GM12864 (cell line): Measurements from ENCODE around the gene SFMBT2.
"Not testable (repeated sequence)": the region's sequence is repeated elsewhere in the genome, so short reads cannot be mapped to it uniquely, and the experiment has no call there.

Experiments
- DNase-seq: peaks from one replicate; pipeline ENCODE4 v3.0.0-alpha.2; 2011; ENCODE audit warnings: low read depth
- H3K4me3 ChIP-seq: 2 replicates; pipeline ENCODE4 v1.5.1; 2011; ENCODE audit warnings: mild to moderate bottlenecking, low read depth, low read length, control low read depth
- TF ChIP-seq, protein P1 (sequence below): IDR thresholded peaks from 2 replicates; pipeline ENCODE4 v1.5.1; 2011; ENCODE audit warnings: low read depth, mild to moderate bottlenecking, moderate library complexity, low read length, control low read depth, inconsistent platforms; ENCODE audit errors: missing control alignments

Gene SFMBT2

DNA sequence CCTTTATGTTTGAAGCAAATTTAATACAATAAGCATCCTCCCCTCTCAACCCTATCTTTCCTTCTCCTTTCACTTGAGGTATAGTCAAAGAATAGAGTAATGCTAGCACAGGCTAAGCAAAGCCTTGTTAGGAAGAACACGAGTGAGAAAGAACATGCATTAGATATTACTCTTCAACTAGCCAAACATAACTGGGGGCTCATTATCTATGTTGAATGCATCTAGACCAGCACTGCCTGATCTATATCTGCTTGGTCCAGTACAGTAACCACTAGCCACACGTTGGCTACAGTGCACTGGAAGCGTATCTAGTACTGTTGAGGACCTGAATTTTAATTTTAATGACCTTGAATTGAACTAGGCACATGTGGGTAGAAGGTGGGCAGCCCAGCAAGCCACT, 21.0 kb downstream of the SFMBT2 start:
- no peak for DNase-seq
- TF ChIP-seq, protein P1, sequence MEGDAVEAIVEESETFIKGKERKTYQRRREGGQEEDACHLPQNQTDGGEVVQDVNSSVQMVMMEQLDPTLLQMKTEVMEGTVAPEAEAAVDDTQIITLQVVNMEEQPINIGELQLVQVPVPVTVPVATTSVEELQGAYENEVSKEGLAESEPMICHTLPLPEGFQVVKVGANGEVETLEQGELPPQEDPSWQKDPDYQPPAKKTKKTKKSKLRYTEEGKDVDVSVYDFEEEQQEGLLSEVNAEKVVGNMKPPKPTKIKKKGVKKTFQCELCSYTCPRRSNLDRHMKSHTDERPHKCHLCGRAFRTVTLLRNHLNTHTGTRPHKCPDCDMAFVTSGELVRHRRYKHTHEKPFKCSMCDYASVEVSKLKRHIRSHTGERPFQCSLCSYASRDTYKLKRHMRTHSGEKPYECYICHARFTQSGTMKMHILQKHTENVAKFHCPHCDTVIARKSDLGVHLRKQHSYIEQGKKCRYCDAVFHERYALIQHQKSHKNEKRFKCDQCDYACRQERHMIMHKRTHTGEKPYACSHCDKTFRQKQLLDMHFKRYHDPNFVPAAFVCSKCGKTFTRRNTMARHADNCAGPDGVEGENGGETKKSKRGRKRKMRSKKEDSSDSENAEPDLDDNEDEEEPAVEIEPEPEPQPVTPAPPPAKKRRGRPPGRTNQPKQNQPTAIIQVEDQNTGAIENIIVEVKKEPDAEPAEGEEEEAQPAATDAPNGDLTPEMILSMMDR, result no peak
- no peak overlapping the region for H3K4me3 ChIP-seq

DNA sequence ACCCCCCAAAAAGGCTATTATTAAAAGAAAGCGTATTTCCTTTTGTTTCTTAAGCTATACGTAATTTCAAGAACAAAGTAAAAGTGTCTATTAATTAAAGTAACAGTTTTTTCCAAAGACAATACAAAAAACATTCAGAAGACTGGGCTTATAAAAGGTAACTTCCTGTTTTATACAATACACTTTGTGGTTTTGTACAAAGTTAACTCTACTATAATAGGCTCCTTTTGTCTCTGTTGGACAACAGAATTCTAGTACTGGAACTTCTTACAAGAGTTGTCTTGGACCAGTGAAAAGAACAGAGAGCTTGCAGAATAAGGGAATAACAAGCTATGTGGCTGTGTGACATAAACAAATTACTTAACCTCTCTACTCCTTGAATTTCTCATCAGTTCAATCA, 21.5 kb downstream of the SFMBT2 start:
- H3K4me3 ChIP-seq, result no peak overlapping the region
- no peak for DNase-seq
- TF ChIP-seq, protein P1, result no peak

DNA sequence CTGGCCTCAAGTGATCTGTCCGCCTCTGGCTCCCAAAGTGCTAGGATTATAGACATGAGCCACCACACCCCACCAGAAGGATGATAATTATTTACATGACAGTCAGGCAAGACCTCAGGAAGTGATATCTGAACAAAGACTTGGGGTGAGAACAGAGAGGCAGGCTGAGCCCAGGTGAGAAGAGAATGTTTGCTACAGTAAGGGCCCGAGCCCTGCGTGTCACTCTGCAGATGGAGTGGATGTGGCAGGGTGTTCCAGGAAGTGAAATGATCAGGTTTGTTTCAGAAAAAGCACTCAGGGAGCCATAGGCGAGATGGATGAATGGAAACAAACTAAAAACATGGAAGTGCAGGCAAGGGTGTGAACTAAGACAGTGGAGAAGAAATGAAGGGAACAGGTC, 22.2 kb downstream of the SFMBT2 start:
- TF ChIP-seq, protein P1, result no peak
- no peak for DNase-seq
- no peak overlapping the region for H3K4me3 ChIP-seq

DNA sequence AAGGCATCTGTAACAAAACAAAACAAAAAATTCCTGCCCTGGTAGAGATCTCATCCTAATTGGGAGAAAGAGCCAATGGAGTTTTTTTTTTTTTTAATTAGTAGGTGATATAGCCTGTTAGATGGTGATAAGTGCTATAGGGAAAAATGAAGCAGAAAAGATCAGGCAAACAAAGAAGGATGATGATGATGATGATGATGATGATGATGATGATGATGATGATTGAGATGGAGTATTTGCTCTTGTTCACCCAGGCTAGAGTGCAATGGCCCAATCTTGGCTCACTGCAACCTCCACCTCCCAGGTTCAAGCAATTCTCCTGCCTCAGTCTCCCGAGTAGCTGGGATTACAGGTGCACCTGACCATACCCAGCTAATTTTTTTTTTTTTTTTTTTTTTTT, 22.7 kb downstream of the SFMBT2 start:
- DNase-seq, H3K4me3 ChIP-seq: not testable (repeated sequence)

DNA sequence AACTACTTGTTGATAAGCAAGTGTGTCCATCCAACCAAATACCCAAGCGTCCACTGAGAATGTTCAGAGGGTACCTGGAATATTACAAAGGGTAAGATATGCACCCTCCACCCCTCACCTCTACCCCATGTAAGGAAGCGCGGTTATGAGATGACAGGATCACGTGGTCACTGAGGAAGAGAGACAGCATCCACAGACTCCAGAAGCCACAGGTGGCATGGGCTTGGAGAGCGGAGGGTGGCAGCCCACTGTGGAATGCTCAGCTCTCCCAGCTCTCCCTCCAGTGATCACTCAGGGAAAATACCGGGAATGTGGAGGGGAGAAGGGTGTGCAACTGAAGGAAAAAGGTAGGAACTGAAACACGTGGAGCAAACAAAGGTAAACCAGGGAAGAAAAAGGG, 25.7 kb downstream of the SFMBT2 start:
- no peak for DNase-seq
- TF ChIP-seq, protein P1, result no peak
- H3K4me3 ChIP-seq, result no peak overlapping the region

DNA sequence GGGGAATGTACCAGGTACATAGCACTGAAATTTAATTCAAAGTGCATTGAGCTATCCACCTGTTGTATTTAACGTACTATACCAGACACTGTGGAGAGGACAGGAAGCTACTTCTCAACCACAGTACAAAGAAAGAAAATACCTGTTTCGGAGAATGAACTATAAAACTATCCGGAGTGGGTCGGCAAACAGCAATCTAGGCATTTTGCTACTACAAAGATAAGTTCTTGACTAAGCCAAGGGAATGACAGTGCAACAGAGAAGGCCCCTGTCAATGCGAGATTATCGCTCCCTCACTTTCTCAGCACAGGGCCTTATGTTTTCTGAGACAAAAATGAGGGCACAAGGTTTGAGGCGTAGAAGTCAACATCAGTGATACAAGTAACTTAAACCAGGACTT, 27.4 kb downstream of the SFMBT2 start:
- no peak overlapping the region for H3K4me3 ChIP-seq
- DNase-seq, result no peak
- TF ChIP-seq, protein P1, result no peak

DNA sequence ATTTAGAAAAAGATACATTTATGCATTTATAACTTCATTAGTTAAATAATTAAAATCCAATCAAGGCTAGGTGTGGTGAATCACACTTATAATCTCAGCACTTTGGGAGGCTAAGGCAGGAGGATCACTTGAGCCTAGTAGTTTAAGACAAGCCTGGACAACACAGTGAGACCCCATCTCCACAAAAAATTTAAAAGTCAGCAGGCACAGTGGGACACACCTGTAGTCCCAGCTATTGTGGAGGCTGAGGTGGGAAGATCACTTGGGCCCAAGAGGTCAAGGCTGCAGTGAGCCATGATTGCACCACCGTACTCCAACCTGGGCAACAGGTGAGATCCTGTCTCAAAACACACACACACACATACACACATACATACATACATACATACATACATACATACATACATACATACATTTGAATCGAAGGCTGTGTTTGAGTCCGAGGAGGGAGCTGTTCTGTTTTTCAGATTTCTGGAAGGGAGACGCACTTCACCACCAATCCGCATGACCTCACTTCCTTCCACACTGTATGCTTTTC, 30.1 kb downstream of the SFMBT2 start:
- H3K4me3 ChIP-seq, result no peak overlapping the region
- TF ChIP-seq, protein P1, result no peak
- DNase-seq, result no peak
